ENCODE data around the gene HS6ST1. TPM values are rescaled to one million over a fixed set of nuclear protein-coding genes. Genes with fewer than 3 reads are reported as not detected.
"Not testable (repeated sequence)": the region's sequence is repeated elsewhere in the genome, so short reads cannot be mapped to it uniquely, and the experiment has no call there.

HS6ST1 gene
- polyA plus RNA-seq, 10 donors, result 18.7 to 49.2 (median 25.1) TPM

- DNase-seq, result no peak
Measured at GRCh38 chr2:128271597-128271910, 47.1 kb downstream of the HS6ST1 start.

GRCh38 chr2:128270672-128271596 is 47.7 kb downstream of the HS6ST1 start:
- no peak for DNase-seq

GRCh38 chr2:128269990-128270671 is 48.5 kb downstream of the HS6ST1 start:
- no peak for DNase-seq

GRCh38 chr2:128269063-128269989 is 49.3 kb downstream of the HS6ST1 start:
- DNase-seq, result no peak

GRCh38 chr2:128268611-128269010 is 50.1 kb downstream of the HS6ST1 start:
- not testable (repeated sequence) for DNase-seq

GRCh38 chr2:128268145-128268544 is 50.5 kb downstream of the HS6ST1 start:
- DNase-seq, result not testable (repeated sequence)

- DNase-seq, result not testable (repeated sequence)
Measured at GRCh38 chr2:128267649-128268048, 51.0 kb downstream of the HS6ST1 start.

- not testable (repeated sequence) for DNase-seq
Measured at GRCh38 chr2:128267197-128267596, 51.5 kb downstream of the HS6ST1 start.

- not testable (repeated sequence) for DNase-seq
Measured at GRCh38 chr2:128266463-128266862, 52.2 kb downstream of the HS6ST1 start.

- DNase-seq, result not testable (repeated sequence)
Measured at GRCh38 chr2:128265608-128265993, 53.1 kb downstream of the HS6ST1 start.

GRCh38 chr2:128264881-128265607 is 53.6 kb downstream of the HS6ST1 start:
- no peak for DNase-seq

- no peak for DNase-seq
Measured at GRCh38 chr2:128263902-128264331, 54.8 kb downstream of the HS6ST1 start.

- DNase-seq, result no peak
Measured at GRCh38 chr2:128262315-128263253, 56.1 kb downstream of the HS6ST1 start.

GRCh38 chr2:128261245-128262128 is 57.2 kb downstream of the HS6ST1 start:
- DNase-seq, result no peak

- DNase-seq, result peak; percentile 57 to 84 (median 72)
Measured at GRCh38 chr2:128260239-128261138, 58.2 kb downstream of the HS6ST1 start.

GRCh38 chr2:128259585-128259984 is 59.1 kb downstream of the HS6ST1 start:
- DNase-seq, result no peak

GRCh38 chr2:128258218-128258617 is 60.5 kb downstream of the HS6ST1 start:
- DNase-seq, result no peak

GRCh38 chr2:128252501-128252900 is 66.2 kb downstream of the HS6ST1 start:
- DNase-seq, result no peak

All from muscle of back (tissue), 11 donors.